Tibial artery (tissue), 4 donors: Measurements from ENCODE around the gene HPCAL1.

Experiments
- DNase-seq, 2 donors: peaks; one replicate each; pipeline ENCODE4 v3.0.0-alpha.2; 2019
- H3K27ac ChIP-seq, 2 donors: fragments of 200-600 bp; sonication (generic) in 1 of 2; 1 replicate in 1 of 2; 2 replicates in 1 of 2; pipeline ENCODE4 v1.5.1; 2018 to 2019; ENCODE audit warnings: mild to moderate bottlenecking in 1 of 2
- H3K27me3 ChIP-seq, 2 donors: fragments of 200-600 bp; sonication (generic) in 1 of 2; one replicate each; pipeline versions ENCODE4 v1.5.1 to v1.6.0; 2016 to 2019
- H3K36me3 ChIP-seq, 3 donors: fragments of 200-600 bp; sonication (generic) in 2 of 3; one replicate each; pipeline ENCODE4 v1.5.1; 2016 to 2019; ENCODE audit warnings: mild to moderate bottlenecking in 2 of 3
- H3K4me1 ChIP-seq, 4 donors: fragments of 200-600 bp; sonication (generic) in 2 of 4; 1 replicate in 3 of 4; 2 replicates in 1 of 4; pipeline ENCODE4 v1.5.1; 2016 to 2019
- H3K4me3 ChIP-seq, 2 donors: fragments of 200-600 bp; sonication (generic) in 1 of 2; 1 replicate in 1 of 2; 2 replicates in 1 of 2; pipeline ENCODE4 v1.5.1; 2018 to 2019; ENCODE audit warnings: mild to moderate bottlenecking in 2 of 2
- H3K9me3 ChIP-seq, 3 donors: fragments of 200-600 bp; sonication (generic) in 1 of 3; one replicate each; pipeline ENCODE4 v1.5.1; 2016 to 2019
- CTCF ChIP-seq, 2 experiments: fragments of 200-600 bp in 1 of 2; fragments of 450-650 bp in 1 of 2; IDR thresholded peaks; one replicate each; pipeline ENCODE4 v1.5.1; 2017 to 2019; ENCODE audit warnings: antibody characterized with exemption in 2 of 2, mild to moderate bottlenecking in 1 of 2, moderate library complexity in 1 of 2
- intact Hi-C: fragments of 100-400 bp; cut with DNase I; formaldehyde crosslinking; loops from one replicate; pipeline ENCODE4 v1.15.0; 2023; ENCODE audit warnings: low total_unique reads

The HPCAL1 gene

DNA sequence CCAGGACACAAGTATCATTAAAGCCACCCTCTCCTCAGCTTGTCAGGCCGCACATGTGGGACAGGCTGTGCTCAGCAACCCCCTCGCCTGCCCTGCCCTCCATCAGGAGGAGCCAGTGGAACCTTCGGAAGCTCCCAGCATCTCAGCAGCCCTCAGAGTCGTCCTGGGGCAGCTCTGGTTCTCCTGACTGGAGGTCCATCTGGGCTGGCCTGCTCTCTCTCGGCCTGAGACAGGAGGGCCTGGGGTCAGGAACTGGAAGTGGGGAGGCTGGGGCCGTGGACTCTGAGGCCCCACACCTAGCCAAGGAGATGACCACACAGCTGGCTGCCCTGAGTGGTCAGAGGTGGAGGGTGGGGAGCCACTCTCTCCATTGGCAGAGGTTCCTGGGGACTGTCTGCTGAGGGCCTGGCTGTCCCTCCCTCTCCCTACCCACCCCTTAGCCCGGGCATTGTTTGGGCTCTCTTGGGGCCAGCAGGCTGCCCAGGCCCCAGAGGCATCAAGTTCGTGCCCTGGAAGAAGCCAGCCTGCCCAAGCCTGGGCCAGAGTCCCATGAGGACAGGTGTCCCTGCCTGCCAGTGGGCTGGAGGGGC, 122.3 kb downstream of the HPCAL1 start:
- H3K36me3 ChIP-seq = peaks cover 3 to 67% (median 25%) of the 10 kb centered on the region in 3 donors
- intact Hi-C loops = no loop called here

GRCh38 chr2:10425699-10426098, 123.0 kb downstream of the HPCAL1 start:
- intact Hi-C loops = no loop called here
- Histone ChIP-seq H3K36me3 (peaks cover 3 to 66% (median 25%) of the 10 kb centered on the region in 3 donors), H3K4me1 (no peaks in the 10 kb centered on the region), H3K27ac (no peak overlapping the region), H3K9me3 (no peaks in the 10 kb centered on the region), H3K4me3 (no peak overlapping the region), H3K27me3 (no peaks in the 10 kb centered on the region)
- TF ChIP-seq CTCF (IDR thresholded peaks at IDR 0.05) = no peak
- no peak for DNase-seq

More for the DNA sequence above, 122.3 kb downstream of the HPCAL1 start:
- no peak for DNase-seq
- H3K4me3 ChIP-seq = no peak overlapping the region
- H3K4me1 ChIP-seq = no peaks in the 10 kb centered on the region
- no peaks in the 10 kb centered on the region for H3K9me3 ChIP-seq
- no peak overlapping the region for H3K27ac ChIP-seq
- no peak for TF ChIP-seq CTCF (IDR thresholded peaks at IDR 0.05)
- H3K27me3 ChIP-seq = no peaks in the 10 kb centered on the region

DNA sequence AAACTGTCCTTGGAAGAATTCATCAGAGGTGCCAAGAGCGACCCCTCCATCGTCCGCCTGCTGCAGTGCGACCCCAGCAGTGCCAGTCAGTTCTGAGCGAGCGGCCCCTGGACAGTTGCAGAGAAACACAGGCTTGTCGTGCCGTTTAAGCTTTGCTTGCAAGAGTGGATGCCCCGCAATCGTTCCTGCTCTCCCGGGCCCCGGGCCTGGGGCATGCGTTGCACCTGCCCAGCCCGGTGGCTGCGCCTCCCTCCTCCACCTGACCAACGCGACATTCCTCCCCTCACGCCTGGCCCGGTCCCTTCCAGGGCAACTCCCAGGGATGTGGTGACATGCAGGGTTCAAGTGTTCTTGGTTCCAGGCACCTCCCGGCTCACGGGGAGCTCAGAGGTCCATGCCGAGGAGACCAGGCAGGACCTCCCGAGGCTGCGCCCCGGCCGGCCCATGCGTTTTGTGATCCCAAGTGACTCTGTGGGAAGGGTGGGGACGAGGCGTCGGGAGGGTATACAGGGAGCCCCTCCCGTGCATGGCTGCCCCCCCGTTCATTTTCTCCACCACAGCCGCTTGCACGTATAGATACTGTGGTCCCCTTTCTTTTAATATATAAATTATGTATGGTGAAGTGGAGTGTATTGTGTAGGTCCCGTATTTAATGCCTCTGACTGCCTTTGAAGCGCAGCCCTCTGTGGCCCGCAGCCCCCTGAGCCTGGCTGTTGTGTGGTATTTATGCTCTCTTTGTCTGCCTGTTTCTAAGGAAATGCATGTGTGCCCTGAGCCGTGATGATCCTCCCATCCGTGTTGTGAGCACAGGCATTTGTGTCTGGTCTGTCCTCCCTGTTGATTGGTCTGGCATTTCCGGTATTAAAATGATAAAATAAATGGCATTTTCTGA, 124.3 kb downstream of the HPCAL1 start:
- DNase-seq = no peak
- intact Hi-C loops = no loop called here
- H3K9me3 ChIP-seq = no peaks in the 10 kb centered on the region
- H3K27ac ChIP-seq = no peak overlapping the region
- no peaks in the 10 kb centered on the region for H3K27me3 ChIP-seq
- H3K4me3 ChIP-seq = no peak overlapping the region
- H3K4me1 ChIP-seq = peaks cover 0 to under 1% (median 0%) of the 10 kb centered on the region in 4 donors
- peaks cover 3 to 61% (median 25%) of the 10 kb centered on the region in 3 donors for H3K36me3 ChIP-seq
- no peak for TF ChIP-seq CTCF (IDR thresholded peaks at IDR 0.05)

DNA sequence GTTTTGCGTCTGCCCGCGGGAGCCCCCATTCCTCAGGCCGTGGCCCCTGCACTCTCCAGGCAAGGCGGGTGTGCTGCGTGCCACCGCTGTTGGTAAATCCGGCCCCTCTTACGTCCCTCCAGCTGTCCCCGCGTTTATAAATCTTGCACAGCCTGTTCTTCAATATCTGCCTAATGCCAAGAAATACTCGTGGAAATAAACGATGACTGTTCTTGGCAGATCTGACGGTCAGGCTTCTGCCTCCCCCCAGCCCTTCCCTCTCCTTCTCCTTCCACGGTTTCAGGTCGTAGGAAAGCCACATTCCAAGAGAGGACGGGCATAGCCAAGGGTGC, 124.9 kb downstream of the HPCAL1 start:
- peaks cover 0 to 7% (median 3%) of the 10 kb centered on the region in 4 donors for H3K4me1 ChIP-seq
- H3K9me3 ChIP-seq = no peaks in the 10 kb centered on the region
- no peaks in the 10 kb centered on the region for H3K27me3 ChIP-seq
- no peak for TF ChIP-seq CTCF (IDR thresholded peaks at IDR 0.05)
- H3K27ac ChIP-seq = no peak overlapping the region
- H3K36me3 ChIP-seq = peaks cover 3 to 55% (median 20%) of the 10 kb centered on the region in 3 donors
- intact Hi-C loops = no loop called here
- H3K4me3 ChIP-seq = no peak overlapping the region
- no peak for DNase-seq

DNA sequence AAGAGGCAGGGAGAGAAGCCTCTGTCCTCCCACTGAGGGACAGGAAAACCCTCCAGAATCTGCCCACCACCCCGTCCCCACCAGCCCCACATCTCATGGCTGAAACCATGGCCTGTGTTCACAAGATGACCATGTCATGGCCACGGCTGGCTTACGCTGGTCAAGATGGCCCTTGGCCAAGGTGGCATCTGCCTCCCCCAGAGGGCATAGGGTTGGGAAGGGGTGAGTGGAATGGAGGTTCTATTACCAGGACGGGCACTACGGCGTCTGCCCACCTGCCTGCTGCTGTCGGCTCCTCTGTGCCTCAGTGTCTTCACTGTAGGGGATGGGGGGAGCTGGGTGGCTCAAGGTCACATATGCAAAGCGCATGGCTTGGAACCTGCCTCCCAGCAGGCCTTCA, 125.7 kb downstream of the HPCAL1 start:
- DNase-seq = no peak
- Histone ChIP-seq H3K36me3 (peaks cover 2 to 47% (median 14%) of the 10 kb centered on the region in 3 donors), H3K27ac (no peak overlapping the region), H3K9me3 (no peaks in the 10 kb centered on the region), H3K4me3 (no peak overlapping the region), H3K27me3 (no peaks in the 10 kb centered on the region), H3K4me1 (peaks cover 0 to 9% (median 4%) of the 10 kb centered on the region in 4 donors)
- intact Hi-C loops = no loop called here
- no peak for TF ChIP-seq CTCF (IDR thresholded peaks at IDR 0.05)
